ENCODE results near the gene EPB41L4B. TPM values are rescaled to one million over a fixed set of nuclear protein-coding genes. Genes with fewer than 3 reads are reported as not detected.
A peak's percentile ranks its signal among the peaks of the same experiment; 100 is the strongest.

EPB41L4B gene
- polyA plus RNA-seq, 4 donors: 4.0 to 22.2 (median 15.4) TPM

GRCh38 chr9:109272045-109272444 is 48.8 kb downstream of the EPB41L4B start:
- no peak for DNase-seq (ENCODE audit: low read depth in 4 of 4, low spot score in 3 of 4)

DNA sequence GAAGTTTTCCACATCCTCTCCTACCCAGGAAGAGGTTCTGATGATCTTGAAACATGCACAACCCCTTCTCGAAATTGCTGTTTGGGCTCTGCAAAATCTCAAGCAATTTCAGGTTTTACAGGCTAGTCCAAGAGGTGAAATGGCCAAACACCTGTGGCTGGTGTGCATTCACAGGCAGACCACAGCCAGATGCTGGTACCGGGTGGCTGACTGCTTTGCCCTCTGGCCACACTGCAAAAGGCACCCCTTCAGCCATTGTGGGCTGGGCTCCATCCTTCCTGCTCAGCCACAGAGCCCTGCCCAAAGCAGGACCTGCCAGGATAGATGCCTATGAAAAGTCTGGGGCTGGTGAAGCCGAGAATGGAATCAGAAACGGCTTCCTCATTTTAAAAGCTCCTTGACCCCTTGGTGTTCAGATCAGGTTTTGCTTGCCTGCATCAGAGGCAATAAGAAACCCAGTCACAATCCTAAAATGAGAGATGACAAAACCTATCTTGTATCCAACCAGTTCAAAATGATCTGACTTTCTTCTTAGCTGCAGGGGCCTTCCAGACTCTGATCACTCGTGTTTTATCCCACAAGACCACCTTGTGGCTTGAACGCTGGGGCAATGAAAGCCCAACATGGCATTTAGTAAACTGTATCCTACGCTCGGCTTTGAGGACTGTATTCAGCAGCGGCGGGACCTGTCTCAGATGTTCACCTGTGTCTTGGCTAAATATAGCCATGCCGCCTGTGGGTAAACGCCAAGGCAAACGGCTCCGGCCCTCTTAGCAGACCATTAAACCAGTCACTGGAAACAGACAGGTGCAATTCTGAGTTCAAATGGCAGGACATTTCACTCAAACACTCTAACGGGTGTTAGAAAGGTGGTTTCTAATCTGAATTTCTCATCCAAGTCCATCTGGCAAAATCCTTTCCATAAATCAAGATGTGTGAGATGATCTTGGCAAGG is 49.6 kb downstream of the EPB41L4B start:
- no peak for DNase-seq (ENCODE audit: low read depth in 4 of 4, low spot score in 3 of 4)

- no peak for DNase-seq (ENCODE audit: low read depth in 4 of 4, low spot score in 3 of 4)
Observed at GRCh38 chr9:109270441-109270840, 50.4 kb downstream of the EPB41L4B start.

DNA sequence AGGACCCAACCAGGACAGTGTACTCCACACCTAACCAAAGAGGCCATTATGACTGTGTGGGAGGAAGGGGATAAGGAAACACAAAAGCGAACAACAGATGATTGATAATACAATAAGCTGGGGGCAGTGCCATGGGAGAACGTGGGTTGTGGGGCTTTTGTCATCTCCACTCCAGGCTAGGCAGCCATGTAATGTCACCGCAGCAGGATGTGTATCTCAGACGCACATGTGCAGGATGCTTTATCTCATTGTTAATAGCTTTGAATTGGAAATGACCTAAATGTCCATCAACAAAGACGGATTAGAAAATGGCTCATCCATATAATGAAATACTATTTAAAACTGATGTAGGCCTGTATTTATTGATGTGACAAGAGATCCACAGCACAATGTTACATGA is 51.0 kb downstream of the EPB41L4B start:
- DNase-seq (ENCODE audit: low read depth in 4 of 4, low spot score in 3 of 4): no peak

DNA sequence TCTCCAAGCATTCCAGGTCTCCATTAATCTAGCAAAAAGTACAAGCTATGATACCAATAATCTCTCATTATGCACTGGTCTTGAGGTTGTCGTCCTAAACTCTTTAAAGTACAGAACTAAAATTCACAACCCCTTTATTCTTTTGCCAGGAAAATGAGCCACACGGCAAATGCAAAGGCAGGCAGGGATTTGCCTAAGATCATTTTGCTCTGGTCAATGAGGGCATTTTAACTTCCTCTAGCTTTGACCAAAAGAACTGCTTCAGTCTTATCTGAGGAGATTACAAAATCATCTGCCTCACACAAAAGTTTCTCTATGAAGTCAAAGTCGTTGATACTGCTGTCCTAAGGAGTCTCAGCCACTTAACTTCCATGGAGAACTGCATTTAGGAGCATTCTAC is 51.8 kb downstream of the EPB41L4B start:
- no peak for DNase-seq (ENCODE audit: low read depth in 4 of 4, low spot score in 3 of 4)

DNA sequence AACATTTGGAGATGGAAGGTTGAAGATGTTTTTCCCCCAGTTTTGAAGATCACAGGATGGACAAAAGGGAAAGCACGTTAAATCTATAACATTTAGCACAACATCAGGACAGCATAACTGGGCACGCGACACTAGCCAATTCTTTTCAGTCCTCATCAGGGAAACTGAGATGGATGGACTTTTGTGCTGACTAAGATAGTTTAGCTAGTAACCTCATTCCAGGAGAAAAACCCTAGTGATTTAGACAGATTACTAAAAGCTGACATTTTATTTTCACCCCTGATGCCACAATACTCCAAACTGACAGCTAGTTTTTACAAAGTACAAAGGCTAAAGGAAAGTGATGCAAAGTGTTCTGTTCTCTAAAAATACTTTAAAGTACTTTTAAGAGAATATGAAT is 53.3 kb downstream of the EPB41L4B start:
- DNase-seq (ENCODE audit: low read depth in 4 of 4, low spot score in 3 of 4): no peak

GRCh38 chr9:109264877-109265587 is 55.8 kb downstream of the EPB41L4B start:
- DNase-seq (ENCODE audit: low read depth in 4 of 4, low spot score in 3 of 4): peak in 1 of 4 donors; percentile 32

DNA sequence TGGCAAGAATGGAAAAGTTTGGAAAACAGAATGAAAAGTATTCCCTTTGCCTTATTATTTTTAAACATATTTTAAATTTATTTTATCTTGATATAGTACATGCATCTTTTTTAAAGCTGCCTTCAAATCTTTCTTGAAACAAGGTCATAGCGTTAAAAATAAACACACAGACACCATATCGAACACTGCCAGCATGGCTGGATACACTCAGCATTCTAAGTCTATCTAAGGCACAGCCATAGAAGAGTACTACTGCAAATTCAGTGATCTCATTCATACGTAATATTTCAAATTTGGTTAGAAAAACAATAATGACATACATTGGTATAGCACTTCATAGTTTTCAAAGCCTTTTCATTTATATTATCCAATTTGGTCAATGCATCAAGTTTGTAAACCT is 57.5 kb downstream of the EPB41L4B start:
- DNase-seq (ENCODE audit: low read depth in 4 of 4, low spot score in 3 of 4): no peak

DNA sequence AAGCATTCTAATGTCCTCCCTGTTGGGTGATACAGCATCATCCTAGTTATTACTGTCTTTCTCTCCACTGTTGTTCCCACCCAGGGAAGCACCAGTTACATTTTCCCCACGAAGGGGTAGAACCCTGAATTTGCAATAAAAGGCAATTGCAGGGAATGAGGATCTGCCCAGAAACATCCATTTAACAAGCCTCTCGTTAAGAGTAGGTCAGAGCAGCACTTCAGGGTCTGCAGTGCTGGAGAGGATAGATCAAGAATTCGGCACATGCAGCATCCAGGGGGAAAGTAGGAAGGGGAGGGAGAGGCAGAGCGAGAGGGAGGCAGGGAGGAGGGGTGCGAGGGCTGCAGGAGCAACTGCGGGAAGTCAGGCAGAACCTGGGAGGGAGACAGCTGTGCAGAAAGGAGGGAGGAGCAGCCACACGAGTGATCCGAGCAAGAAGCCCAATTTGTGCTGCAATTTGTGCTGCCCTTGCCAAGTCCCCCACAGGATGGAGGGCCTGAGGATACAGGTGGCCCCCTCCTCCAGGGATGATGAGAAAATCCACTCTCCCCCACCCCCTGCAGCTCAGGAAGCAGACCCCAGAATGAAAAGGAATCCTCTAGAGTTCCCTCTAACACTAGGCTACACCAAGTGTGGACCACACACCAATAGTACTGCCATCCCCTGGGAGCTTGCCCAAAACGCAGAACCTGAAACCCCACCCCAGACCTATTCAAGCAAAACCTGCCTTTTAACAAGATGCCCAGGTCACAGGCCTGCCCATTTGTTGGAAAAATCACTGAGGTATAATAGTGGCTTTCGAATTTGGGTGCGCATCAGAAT is 62.2 kb downstream of the EPB41L4B start:
- DNase-seq (ENCODE audit: low read depth in 4 of 4, low spot score in 3 of 4): peak in 1 of 4 donors; percentile 24

DNA sequence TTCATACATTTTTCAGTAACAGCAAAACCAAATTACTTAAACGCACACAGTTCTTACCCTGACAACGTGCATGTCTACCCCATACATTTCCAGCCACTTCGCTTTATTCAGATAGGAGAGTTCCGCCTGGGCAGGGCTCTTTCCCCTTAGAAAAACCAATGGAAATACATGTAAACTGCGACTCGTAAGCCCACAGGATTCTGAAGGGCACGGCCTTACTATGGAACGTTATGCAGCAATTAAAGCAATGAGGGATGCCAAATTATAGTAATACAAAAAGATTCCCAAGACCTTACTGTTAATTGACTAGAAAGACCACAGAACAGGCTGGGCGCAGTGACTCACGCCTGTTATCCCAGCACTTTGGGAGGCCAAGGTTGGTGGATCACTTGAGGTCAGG is 64.5 kb downstream of the EPB41L4B start:
- no peak for DNase-seq (ENCODE audit: low read depth in 4 of 4, low spot score in 3 of 4)

DNA sequence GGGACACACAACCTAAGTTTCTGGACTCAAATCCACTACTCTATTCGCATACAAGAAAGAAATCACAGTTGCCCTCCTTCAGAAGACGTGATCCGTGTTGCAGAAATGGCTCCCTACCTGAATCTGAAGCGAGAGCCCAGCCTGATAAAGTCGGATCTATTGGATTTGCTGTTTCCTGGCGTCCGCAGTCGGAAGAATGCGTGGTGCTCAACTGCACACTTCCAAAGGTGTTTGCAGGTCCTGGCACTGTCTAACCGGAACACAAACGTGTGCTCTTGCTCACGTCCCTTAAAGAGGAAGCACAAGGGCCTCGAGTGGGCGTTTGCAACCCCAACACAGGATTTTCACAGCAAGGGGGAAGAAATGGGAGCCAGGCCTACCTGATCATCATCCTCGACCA is 65.5 kb downstream of the EPB41L4B start:
- no peak for DNase-seq (ENCODE audit: low read depth in 4 of 4, low spot score in 3 of 4)

GRCh38 chr9:109254317-109254716 is 66.5 kb downstream of the EPB41L4B start:
- DNase-seq (ENCODE audit: low read depth in 4 of 4, low spot score in 3 of 4): no peak

- DNase-seq (ENCODE audit: low read depth in 4 of 4, low spot score in 3 of 4): no peak
Observed at GRCh38 chr9:109253637-109254284, 67.1 kb downstream of the EPB41L4B start.

- no peak for DNase-seq (ENCODE audit: low read depth in 4 of 4, low spot score in 3 of 4)
Observed at GRCh38 chr9:109253241-109253636, 67.6 kb downstream of the EPB41L4B start.

DNA sequence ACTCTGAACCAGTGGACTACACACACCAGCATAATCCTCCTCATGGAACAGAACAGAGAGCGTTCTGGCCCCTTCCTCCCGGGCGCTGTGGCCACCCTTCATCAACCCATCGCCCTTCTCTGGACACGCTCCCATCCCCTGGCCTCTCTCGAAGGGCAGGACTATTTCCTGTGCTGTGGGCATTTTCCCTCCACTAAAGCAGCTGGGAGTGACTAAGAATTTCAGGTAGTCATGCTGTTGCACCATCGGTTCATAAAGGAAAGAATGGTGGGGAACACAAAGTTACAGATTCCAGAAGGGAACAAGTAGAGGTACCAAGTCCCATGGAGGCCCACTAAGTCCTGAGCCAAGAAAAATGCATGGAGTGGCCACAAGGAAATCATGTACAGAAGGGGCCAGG is 68.6 kb downstream of the EPB41L4B start:
- DNase-seq (ENCODE audit: low read depth in 4 of 4, low spot score in 3 of 4): no peak

GRCh38 chr9:109251776-109252106 is 69.1 kb downstream of the EPB41L4B start:
- DNase-seq (ENCODE audit: low read depth in 4 of 4, low spot score in 3 of 4): no peak

DNA sequence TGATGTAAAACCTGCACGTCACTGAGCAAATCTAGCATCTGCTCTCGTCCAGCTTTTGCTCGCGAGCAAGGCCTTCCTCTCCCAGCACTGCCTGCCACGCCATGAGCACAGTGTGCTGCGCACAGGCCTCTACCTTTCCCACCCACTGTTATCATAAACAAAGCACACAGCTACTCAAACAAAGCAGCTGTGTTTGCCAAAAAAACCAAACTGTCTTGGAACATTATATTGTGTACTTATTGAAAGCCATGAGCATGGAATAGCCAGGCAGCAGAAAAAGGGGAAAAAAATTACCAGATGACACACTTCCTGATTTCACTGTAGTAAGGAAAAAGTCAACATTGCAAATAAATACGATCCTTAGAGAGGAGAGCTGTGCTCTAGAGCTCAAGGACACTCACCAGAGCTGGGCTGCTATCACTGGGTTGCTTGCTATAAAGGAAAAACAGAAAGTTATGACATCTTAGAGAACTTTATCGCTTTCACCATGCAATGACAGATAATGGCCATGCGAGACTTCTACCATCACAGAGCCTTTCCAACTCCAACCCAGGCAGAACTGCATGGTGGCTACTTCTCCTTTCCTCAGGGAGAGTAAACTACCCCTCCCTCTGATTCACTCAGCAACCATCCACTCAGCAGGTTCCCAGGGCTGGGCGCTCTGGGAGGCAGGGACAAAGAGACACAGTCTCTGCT is 69.6 kb downstream of the EPB41L4B start:
- no peak for DNase-seq (ENCODE audit: low read depth in 4 of 4, low spot score in 3 of 4)

DNA sequence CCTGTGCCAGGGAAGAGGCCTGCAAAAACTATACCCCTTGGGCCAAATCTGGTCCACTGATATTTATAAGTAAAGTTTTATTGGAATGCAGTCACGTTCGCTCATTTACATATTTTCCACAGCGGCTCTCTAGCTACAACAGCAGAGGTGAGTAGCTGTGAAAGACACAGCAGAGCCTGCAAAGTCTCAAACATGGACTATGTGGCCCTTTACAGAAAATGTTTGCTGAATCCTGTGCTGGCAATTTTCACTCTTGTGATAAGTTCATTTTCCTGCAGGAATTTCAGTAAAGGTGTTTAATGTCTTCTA is 70.1 kb downstream of the EPB41L4B start:
- no peak for DNase-seq (ENCODE audit: low read depth in 4 of 4, low spot score in 3 of 4)

DNA sequence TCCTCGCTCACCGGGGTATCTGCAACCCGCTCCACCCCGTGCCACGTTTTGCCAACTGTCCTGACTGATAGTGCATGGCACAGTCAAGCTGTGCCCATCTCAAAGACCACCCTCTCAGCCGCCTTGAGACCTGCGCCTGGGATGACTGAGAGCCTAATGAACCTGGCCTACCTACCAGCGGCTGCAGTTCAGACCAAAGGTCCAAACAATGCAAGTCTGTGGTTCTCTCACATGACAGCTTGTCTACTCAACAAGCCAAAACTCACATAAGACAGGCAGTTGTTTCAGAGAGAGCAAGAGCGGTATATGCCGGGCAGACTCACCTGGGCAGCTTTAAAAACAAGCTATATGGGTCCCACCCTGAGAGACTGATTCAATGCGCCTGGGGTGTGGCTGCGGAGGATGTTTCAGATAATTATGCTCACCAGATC is 70.5 kb downstream of the EPB41L4B start:
- no peak for DNase-seq (ENCODE audit: low read depth in 4 of 4, low spot score in 3 of 4)

GRCh38 chr9:109249615-109250014 is 71.2 kb downstream of the EPB41L4B start:
- DNase-seq (ENCODE audit: low read depth in 4 of 4, low spot score in 3 of 4): no peak
